Activated CD4-positive, alpha-beta T cell treated with anti-CD3 and anti-CD28 coated beads, Interleukin-2, amount 50 U/mL, for 24 hours (primary cell): ENCODE results near the gene IL17B.

Experiments
- DNase-seq, 2 donors: peaks; one replicate each; pipeline ENCODE4 v3.0.0-alpha.2; 2020; ENCODE audit warnings: low read depth in 1 of 2, low spot score in 1 of 2

The IL17B gene

GRCh38 chr5:149415066-149415967 lies 36.2 kb upstream of the IL17B start:
- DNase-seq, result no peak

- no peak for DNase-seq
These were observed 35.4 kb upstream of the IL17B start for GRCh38 chr5:149414405-149415065.

GRCh38 chr5:149413477-149414210 lies 34.6 kb upstream of the IL17B start:
- DNase-seq, result no peak

GRCh38 chr5:149412783-149413476 lies 33.8 kb upstream of the IL17B start:
- DNase-seq, result no peak

GRCh38 chr5:149411738-149412519 lies 32.8 kb upstream of the IL17B start:
- no peak for DNase-seq

- no peak for DNase-seq
These were observed 31.8 kb upstream of the IL17B start for GRCh38 chr5:149410721-149411432.

- DNase-seq, result no peak
These were observed 31.0 kb upstream of the IL17B start for GRCh38 chr5:149410071-149410470.

- no peak for DNase-seq
These were observed 30.3 kb upstream of the IL17B start for GRCh38 chr5:149409268-149409948.

- no peak for DNase-seq
These were observed 29.4 kb upstream of the IL17B start for GRCh38 chr5:149408252-149409099.

- no peak for DNase-seq
These were observed 28.5 kb upstream of the IL17B start for GRCh38 chr5:149407323-149408251.

GRCh38 chr5:149406979-149407306 lies 27.9 kb upstream of the IL17B start:
- no peak for DNase-seq

GRCh38 chr5:149406203-149406978 lies 27.3 kb upstream of the IL17B start:
- DNase-seq, result no peak

GRCh38 chr5:149405550-149406202 lies 26.6 kb upstream of the IL17B start:
- DNase-seq, result no peak

- DNase-seq, result no peak
These were observed 25.9 kb upstream of the IL17B start for GRCh38 chr5:149404746-149405549.
